Glutamatergic neuron (in vitro differentiated cells): ENCODE measurements around the gene KRTAP10-1. TPM values are rescaled to one million over a fixed set of nuclear protein-coding genes. Genes with fewer than 3 reads are reported as not detected.
A peak's percentile ranks its signal among the peaks of the same experiment; 100 is the strongest.

Experiments used
- DNase-seq: peaks from one replicate; pipeline ENCODE4 v3.0.0; 2022
- H3K27ac Mint-ChIP-seq: one replicate; pipeline ENCODE4 v1.8.0; 2020; ENCODE audit warnings: mild to moderate bottlenecking, mixed read lengths, inconsistent platforms; ENCODE audit not compliant: unreplicated experiment
- H3K27me3 Mint-ChIP-seq: one replicate; pipeline ENCODE4 v1.8.0; 2020; ENCODE audit warnings: mild to moderate bottlenecking, moderate library complexity, mixed read lengths, inconsistent platforms; ENCODE audit not compliant: unreplicated experiment
- H3K36me3 Mint-ChIP-seq: one replicate; pipeline ENCODE4 v1.8.0; 2020; ENCODE audit warnings: mild to moderate bottlenecking, mixed read lengths, inconsistent platforms; ENCODE audit not compliant: unreplicated experiment
- H3K4me1 Mint-ChIP-seq: one replicate; pipeline ENCODE4 v1.8.0; 2020; ENCODE audit warnings: mild to moderate bottlenecking, low read depth, mixed read lengths, inconsistent platforms; ENCODE audit not compliant: unreplicated experiment
- H3K4me3 Mint-ChIP-seq: one replicate; pipeline ENCODE4 v1.8.0; 2020; ENCODE audit warnings: mild to moderate bottlenecking, mixed read lengths, inconsistent platforms; ENCODE audit not compliant: unreplicated experiment
- H3K9me3 Mint-ChIP-seq: one replicate; pipeline ENCODE4 v1.8.0; 2020; ENCODE audit warnings: mild to moderate bottlenecking, moderate library complexity, mixed read lengths, inconsistent platforms; ENCODE audit not compliant: unreplicated experiment
- CTCF ChIP-seq: fragments of 200-600 bp; sonication (generic); IDR thresholded peaks from one replicate; pipeline ENCODE4 v1.5.0; 2021; ENCODE audit not compliant: partially characterized antibody, unreplicated experiment
- total RNA-seq: library from RNA; stranded (reverse); fragmentation: NEBNext Ultra II Directional; extraction: Animal tissue kit (Norgen Biotek cat#: 25700); gene quantifications from one replicate; pipeline ENCODE4 v1.2.1, GENCODE V29; 2021; ENCODE audit not compliant: unreplicated experiment

The KRTAP10-1 gene
- total RNA-seq, 1 donor from 2014 or later = not detected

DNA sequence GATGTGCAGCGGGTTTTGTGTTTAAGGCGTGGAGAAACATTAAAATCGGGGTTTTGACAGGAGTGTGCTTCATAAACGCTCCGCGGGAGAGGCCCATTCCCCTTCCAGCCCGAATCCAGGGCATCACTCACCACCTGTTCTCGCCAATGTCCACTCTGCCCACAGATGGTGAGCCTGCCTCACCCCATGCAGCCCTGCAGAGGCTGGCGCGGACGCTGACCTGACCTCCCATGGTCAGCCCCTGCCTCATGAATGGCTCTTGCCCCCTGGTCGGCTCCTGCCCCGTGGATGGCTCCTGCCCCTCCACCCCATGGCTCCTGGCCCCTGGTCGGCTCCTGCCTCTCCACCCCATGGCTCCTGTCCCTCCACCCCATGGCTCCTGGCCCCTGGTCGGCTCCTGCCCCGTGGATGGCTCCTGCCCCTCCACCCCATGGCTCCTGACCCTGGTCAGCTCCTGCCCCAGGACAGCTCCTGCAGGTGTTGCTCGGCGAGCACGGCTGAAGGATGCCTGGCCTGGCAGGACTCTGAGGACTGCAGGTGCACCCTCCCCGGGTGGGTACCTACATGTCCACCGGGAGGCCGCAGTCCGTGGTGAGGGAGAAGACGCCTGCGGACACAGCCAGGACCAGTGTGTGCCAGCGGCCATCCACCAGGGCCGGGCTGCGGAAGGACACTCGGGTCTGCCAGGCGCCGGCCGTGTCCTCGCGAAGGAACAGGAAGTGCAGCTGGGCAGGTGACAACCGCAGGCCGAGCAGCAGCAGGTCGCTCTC is 6.7 kb downstream of the KRTAP10-1 start:
- DNase-seq = no peak
- Mint-ChIP-seq H3K27me3 (peaks cover 4% of the 10 kb centered on the region), H3K9me3 (peaks cover 10% of the 10 kb centered on the region), H3K4me1 (peaks cover 8% of the 10 kb centered on the region), H3K27ac (no peak overlapping the region), H3K4me3 (no peak overlapping the region), H3K36me3 (peaks cover 6% of the 10 kb centered on the region)
- TF ChIP-seq CTCF = no peak

DNA sequence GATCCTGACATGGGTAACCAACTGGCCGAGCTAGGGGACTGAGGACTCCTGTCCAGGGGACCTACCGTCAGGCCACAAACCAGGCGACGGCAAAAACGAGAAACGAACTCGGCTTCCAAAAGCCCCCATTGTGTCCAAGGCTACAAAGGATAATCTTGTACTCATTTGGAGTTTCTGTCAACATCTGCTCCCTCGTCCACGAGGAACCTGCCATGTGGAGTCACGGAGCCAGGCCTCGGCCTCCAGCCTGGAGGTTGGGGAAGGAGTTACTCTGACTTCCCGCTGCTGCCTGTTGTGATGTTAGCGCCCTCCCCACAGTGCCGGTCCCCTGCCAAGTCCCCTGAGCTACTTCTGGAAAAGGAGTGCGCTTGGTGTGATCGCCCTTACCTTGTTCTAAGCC is 7.3 kb downstream of the KRTAP10-1 start:
- Mint-ChIP-seq H3K4me1 (peaks cover 8% of the 10 kb centered on the region), H3K9me3 (peaks cover 10% of the 10 kb centered on the region), H3K4me3 (no peak overlapping the region), H3K36me3 (peaks cover 6% of the 10 kb centered on the region), H3K27ac (no peak overlapping the region), H3K27me3 (peaks cover 4% of the 10 kb centered on the region)
- TF ChIP-seq CTCF = no peak
- no peak for DNase-seq

DNA sequence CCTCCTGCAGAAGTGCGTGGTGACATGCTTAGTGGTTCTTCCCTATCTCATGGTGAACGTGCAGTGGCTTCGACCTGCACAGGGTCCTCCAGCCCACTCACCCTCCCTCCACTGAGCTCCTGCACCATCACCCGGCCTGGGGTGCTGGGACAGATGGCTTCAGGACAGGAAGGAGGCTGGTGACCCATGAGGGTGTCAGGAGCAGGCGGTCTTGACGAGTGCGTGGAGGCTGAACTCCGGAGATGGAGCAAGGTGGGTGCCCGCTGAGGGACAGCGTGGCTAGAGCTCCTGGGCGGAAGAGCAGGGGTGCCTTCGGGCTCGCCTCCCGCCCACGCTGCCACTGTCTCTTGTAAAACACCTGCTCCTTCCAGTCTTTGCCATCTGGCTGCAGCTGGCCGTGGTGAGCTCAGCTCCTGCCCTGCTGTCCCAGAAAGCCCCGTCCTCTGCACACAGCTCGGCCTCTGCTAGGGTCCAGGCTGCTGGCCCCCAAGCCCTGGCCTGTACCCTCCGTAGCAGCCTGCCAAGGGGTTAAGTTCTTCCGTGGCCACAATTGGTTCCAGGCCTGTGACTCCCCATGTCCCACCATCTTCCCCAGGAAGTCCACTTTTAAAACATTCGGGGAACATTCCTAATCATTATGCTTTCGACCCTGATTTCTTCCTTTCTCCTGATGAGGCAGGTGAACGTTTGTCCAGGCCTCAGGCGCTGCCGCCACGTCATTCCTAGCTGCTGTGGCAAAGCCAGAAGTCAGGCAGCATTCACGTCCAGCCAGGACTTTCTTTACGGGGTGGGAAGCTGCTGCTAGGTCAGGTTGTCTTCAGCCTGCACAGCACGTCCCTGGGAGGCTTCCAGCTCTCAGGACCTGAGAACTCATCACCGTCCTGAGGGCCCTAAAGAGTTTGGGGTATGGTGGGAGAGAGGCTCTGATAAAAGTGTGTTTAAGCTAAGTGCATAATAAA is 8.1 kb downstream of the KRTAP10-1 start:
- Mint-ChIP-seq H3K9me3 (peaks cover 10% of the 10 kb centered on the region), H3K27ac (peak overlapping the region; percentile 48), H3K4me3 (no peak overlapping the region), H3K27me3 (peaks cover 4% of the 10 kb centered on the region), H3K36me3 (peaks cover 6% of the 10 kb centered on the region), H3K4me1 (peaks cover 8% of the 10 kb centered on the region)
- TF ChIP-seq CTCF = no peak
- DNase-seq = no peak

- Mint-ChIP-seq H3K4me1 (peaks cover 8% of the 10 kb centered on the region), H3K27ac (no peak overlapping the region), H3K9me3 (peaks cover 10% of the 10 kb centered on the region), H3K36me3 (peaks cover 6% of the 10 kb centered on the region), H3K27me3 (peaks cover 5% of the 10 kb centered on the region), H3K4me3 (no peak overlapping the region)
- no peak for TF ChIP-seq CTCF
- DNase-seq = no peak
Observed at GRCh38 chr21:44530903-44531605, 8.9 kb downstream of the KRTAP10-1 start.
